Embryonic facial prominence (tissue), 1 donor: ENCODE data around the gene NR1D1.

Experiments used
- DNase-seq: peaks from one replicate; pipeline ENCODE4 v3.0.0-alpha.2; 2016; ENCODE audit errors: extremely low spot score

NR1D1 gene

GRCh38 chr17:40075201-40075941 lies 25.0 kb downstream of the NR1D1 start:
- DNase-seq: no peak

GRCh38 chr17:40074871-40075200 lies 25.6 kb downstream of the NR1D1 start:
- DNase-seq: no peak

GRCh38 chr17:40074175-40074512 lies 26.2 kb downstream of the NR1D1 start:
- no peak for DNase-seq

- DNase-seq: no peak
Observed at GRCh38 chr17:40073454-40074174, 26.8 kb downstream of the NR1D1 start.

DNA sequence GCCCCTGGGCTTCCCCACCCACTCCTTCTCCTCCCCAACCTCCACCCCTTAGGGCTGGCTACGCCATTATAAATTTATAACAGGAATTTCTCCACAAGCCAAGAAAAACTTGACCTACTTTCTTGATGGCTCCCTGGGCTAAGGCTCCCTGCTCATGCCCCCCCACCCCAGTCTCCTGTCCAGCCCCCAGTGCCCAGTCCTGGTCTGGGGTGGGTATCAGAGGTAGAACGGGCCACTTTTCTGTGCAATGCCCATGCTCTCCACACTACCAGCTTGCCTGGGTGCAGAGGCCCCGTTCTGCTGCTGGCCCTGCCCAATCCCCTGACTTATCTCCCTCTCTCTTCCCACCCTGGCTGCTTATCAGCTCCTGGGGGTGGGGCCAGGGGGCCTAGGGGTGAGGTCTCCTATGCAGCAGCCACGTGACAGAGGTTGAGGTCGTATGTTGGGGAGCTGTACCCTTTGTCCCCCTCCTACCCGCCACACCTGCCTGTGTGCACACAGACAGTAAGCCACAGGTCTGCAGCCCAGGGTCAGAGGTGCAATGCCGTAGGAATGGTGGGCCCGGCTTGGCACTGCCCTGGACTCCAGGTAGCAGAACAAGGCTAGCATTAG lies 27.5 kb downstream of the NR1D1 start:
- DNase-seq: no peak

DNA sequence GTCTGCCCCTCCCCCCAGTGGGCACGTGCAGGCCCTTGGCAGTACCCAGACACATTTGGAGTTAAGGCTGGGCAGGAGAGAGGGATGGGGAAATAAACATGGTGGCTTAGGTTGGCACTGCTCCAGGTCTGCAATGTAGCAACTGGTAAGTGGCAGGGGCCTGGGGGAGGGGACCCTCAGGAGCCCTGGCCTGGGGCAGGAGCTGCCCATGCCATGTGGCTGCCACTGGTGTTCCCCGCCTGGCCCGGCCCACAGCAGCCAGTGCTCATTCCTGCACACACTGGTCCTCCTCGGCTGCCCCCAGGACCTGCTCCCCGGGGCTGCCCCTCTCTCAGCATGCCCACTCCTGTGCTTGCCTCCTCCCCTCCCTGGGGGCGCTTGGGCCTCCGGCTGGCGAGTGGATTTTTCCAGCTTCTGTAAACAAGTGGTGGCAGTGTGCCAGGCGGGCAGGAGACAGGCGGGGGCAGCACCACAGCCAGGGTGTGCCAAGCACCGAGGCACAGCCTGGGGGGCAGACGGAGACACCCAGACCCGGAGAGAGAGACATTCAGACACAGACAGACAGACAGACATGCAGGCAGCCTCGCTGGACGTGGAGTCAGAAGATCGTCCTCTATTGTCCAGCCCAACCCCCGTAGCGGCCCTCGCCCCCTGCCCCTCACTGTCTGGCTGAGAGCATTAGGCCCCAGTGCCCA lies 28.2 kb downstream of the NR1D1 start:
- DNase-seq: no peak

DNA sequence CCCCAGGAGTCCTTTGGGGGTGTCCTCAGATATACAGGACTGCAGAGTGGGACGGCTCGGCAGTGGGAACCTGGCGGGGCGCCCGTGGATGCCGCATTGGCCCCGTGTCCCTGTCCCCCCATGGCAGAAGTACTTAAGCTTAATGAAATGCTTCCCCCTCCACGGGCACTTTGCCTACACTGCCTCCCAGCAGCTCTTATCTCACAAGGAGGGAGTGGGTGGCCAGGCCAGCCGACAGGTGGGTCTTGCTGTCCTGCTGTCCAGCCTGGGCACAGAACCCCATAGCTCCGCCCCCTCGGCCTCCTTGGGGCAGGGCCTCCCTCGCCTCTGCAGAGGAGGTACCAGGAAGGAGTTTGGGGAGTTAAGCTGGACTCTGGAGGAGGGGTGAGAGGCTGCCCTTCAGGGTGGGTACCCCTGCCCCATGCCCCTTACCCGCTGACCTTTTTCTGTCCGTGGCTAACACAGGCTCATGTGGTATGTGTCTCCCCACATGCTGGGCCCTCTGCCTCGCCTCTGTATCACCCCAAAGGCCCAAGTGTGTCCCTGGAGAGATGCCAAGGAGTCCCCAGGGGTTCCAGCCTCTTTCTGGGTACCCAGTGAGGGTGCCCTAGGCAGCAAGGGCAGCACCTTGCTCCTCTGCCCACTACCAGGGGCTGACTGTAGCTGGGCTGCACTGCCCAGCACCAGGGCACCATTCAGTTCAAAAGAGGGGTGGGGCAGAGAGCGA lies 28.9 kb downstream of the NR1D1 start:
- DNase-seq: no peak

- no peak for DNase-seq
Observed at GRCh38 chr17:40070709-40071312, 29.6 kb downstream of the NR1D1 start.

DNA sequence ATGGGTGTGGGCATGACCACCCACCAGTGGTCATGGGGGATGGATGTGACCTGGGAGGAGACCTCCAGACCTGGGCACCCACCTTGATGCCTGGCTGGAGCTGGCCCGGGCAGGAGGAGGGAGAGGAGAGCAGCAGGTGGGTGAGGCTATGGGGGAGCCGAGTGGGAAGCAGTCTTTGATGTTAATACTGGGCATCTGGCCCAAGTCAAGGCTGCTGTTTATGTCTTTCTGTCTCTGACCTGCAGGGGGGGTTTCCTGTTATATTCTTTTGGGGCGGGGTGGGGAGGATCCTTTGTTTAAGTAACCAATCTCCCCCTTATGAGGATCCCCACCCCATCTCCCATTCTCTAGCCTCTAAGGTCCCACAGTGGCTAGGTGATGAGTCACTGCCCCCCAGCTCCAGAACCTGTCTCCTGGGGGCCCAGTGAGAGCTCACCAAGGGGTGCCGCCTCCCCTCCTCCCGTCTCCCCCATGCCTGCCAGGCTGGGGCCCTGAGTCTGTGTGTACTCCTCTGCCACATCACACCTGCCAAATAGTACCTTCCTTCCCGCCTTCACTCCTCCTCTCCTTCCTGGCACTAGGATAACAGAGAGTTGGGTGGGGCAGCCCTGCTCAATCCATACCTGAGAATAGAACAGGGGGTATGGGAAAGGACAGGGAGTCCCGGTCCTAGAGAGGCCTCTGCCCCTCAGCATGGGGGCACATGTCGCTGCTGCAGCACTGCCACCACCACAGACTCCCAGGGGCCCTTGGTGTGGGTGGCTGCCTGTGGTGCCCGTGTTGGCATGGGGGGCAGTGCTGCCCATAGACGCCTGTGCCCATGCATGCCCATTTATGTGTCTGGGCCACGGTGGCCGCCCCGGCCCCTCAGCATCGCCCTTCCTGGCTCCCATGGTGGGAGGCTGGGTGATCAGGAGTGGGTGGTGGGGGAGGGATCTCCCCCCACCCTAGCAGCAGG lies 30.4 kb downstream of the NR1D1 start:
- no peak for DNase-seq

GRCh38 chr17:40068917-40069750 lies 31.3 kb downstream of the NR1D1 start:
- peak; percentile 76 for DNase-seq

- DNase-seq: no peak
Observed at GRCh38 chr17:40068584-40068916, 31.8 kb downstream of the NR1D1 start.

DNA sequence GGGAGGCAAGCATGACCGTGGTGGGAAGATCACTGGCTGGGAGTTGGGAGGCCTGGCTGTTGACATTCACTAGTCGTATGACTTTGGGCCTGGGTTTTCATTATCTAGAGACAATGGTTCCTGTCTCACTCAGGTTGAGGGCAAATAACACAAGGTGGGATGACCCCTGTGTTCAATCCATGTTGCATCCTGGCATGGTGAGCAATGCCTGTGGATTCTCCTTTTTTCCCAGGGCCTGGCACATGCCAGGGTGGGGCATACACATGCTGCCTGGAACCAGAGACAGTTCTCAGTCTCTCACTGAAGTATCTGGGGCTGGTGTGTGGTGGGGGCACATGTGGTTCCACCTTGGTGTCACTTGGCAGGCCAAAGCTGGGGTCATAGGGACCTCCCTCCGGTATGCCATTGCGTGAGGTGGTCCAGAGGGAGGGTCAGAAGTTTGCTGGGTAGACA lies 32.2 kb downstream of the NR1D1 start:
- no peak for DNase-seq

GRCh38 chr17:40067710-40068109 lies 32.7 kb downstream of the NR1D1 start:
- no peak for DNase-seq

GRCh38 chr17:40065769-40066510 lies 34.4 kb downstream of the NR1D1 start:
- DNase-seq: no peak

DNA sequence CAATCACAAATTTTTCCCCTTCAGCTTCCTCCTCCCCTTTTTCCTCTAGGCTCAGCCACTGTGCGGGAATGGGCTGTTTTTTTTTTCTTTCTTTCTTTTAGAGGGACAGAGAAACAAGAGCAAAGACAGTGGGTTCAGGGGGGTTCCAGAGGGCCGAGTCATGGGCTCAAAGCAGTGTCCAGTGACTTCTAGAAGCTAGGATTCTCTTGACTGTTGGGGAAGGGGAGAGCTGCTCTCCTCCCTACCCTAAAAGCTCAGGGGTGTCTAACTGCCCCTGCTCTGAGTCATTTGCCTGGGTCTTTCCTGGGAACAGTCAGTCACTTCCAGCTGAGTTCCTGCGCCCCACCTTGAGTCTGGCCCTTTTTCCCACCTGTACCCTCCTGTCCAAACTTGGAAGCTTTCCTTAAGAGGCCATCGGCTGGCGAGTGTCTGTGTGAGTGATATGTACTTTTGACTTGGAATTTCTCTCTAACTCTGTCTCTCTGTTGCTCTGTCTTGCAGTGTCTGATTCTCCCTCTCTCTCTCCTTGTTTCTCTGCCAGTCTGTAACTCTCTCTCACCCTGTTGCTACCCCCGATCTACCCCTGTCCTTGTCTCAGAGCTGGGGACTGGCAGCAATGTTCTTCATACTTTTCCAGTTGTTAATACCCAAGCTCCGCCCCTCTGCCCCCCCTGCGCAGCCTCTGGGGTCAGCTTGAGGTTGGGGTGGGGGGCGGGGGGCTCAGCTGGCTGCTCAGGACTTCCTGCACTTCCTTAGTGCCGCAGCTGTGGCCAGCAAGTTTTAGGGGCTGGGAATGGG lies 35.2 kb downstream of the NR1D1 start:
- no peak for DNase-seq

DNA sequence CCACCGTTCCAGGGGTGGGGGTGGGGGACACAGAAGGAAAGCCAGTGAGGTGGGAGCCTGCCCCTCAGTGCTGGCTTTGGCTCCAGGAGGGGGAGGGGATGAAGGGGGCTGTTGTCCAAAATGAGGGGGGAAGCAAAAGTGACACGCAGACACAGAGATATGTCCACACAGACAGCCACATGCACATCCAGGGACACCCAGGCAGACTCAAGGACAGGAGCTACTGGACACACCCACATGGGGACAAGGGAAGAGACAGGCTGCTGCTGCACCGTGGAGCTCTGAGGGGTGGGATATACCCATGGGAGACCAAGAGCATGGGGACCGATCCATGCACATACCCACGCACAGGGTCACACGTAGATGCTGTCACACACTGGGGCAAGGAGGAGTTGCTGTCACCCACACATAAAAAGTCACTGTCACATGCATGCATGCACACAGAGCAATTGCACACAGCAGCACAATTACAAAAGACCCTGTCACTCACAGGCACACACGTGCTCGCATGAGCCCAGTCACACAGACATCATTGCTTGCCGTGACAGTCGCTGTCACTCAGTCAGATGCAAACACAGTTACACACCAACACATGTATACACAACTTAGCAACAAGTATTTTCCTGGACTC lies 36.4 kb downstream of the NR1D1 start:
- no peak for DNase-seq

DNA sequence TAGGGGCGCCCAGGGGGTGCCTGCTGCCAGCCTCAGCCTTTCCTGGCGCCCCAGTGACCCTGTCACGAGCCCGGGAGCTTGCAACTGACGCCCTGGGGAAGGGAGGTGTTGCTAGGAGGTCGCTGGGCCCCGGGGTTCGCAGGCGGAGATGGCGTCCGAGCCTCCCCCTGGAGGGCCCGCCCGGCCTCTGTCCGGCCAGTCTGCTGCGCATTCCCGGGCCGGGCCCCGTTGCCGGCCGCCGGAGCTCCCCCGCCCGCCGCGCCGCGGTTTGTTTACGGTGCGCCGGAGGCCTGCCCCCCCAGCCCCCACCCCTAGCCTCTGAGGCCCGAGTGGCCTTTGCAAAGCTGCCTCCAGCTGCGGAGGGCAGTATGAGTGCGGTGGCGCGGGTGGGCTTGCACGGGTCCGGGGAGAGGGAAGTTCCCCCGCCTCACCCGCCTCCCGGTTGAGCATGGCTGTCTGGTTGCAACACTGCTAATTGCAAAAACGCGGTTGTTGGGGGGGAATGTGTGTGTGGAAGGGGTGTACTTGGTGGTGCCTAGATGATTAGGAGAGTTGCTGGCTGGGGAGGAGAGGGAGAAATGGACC lies 37.1 kb downstream of the NR1D1 start:
- DNase-seq: no peak
